CD14-positive monocyte (primary cell): ENCODE measurements around the gene POLA1. TPM values are rescaled to one million over a fixed set of nuclear protein-coding genes. Genes with fewer than 3 reads are reported as not detected.
A peak's percentile ranks its signal among the peaks of the same experiment; 100 is the strongest.

ENCODE experiments used
- DNase-seq, 3 donors: peaks; one replicate each; pipeline ENCODE4 v3.0.0-alpha.2; 2011 to 2022
- H2AFZ ChIP-seq: 2 replicates; pipeline ENCODE4 v1.6.0; 2012; ENCODE audit warnings: mild to moderate bottlenecking, low read depth, low read length, inconsistent platforms; ENCODE audit not compliant: insufficient read depth, poor library complexity, severe bottlenecking
- H3K27ac ChIP-seq, 2 donors: 1 replicate in 1 of 2; 2 replicates in 1 of 2; pipeline ENCODE4 v1.5.1; 2012 to 2013; ENCODE audit warnings: low read length in 2 of 2, control low read depth in 1 of 2, inconsistent platforms in 1 of 2, low read depth in 1 of 2, mild to moderate bottlenecking in 1 of 2
- H3K27me3 ChIP-seq, 2 donors: one replicate each; pipeline versions ENCODE4 v1.6.0 to v1.6.1; 2011 to 2013; ENCODE audit warnings: low read length in 2 of 2; ENCODE audit not compliant: control insufficient read depth in 2 of 2, insufficient read depth in 2 of 2
- H3K36me3 ChIP-seq, 2 donors: replicated peaks in 1 of 2; 1 replicate in 1 of 2; 2 replicates in 1 of 2; pipeline versions ENCODE4 v1.5.1 to v1.6.1; 2012 to 2013; ENCODE audit warnings: low read length in 2 of 2, control low read depth in 1 of 2, inconsistent platforms in 1 of 2, mild to moderate bottlenecking in 1 of 2; ENCODE audit not compliant: insufficient read depth in 2 of 2, control insufficient read depth in 1 of 2
- H3K4me1 ChIP-seq, 2 donors: 1 replicate in 1 of 2; 2 replicates in 1 of 2; pipeline versions ENCODE4 v1.5.1 to v1.6.1; 2012 to 2013; ENCODE audit warnings: low read length in 2 of 2, control low read depth in 1 of 2, inconsistent platforms in 1 of 2, mild to moderate bottlenecking in 1 of 2, moderate library complexity in 1 of 2; ENCODE audit not compliant: insufficient read depth in 2 of 2, control insufficient read depth in 1 of 2
- H3K4me2 ChIP-seq: replicated peaks from 2 replicates; pipeline ENCODE3; 2012; ENCODE audit warnings: low read length, moderate library complexity, mild to moderate bottlenecking; ENCODE audit not compliant: poor library complexity, severe bottlenecking; ENCODE audit errors: extremely low read depth
- H3K4me3 ChIP-seq, 3 experiments: fragments of 200-600 bp in 1 of 3; sonication (generic) in 1 of 3; replicated peaks in 1 of 3; 1 replicate in 2 of 3; 2 replicates in 1 of 3; pipeline ENCODE4 v1.5.1; 2011 to 2013; ENCODE audit warnings: low read length in 3 of 3, mild to moderate bottlenecking in 3 of 3, control low read depth in 2 of 3, low read depth in 2 of 3, inconsistent platforms in 1 of 3, moderate library complexity in 1 of 3
- H3K79me2 ChIP-seq: 2 replicates; pipeline ENCODE4 v1.6.0; 2012; ENCODE audit warnings: mild to moderate bottlenecking, control low read depth, inconsistent platforms, low read length, moderate library complexity; ENCODE audit not compliant: insufficient read depth
- H3K9ac ChIP-seq: 2 replicates; pipeline ENCODE4 v1.6.0; 2017; ENCODE audit warnings: low read length, mild to moderate bottlenecking; ENCODE audit not compliant: insufficient read depth, poor library complexity, severe bottlenecking
- H3K9me3 ChIP-seq, 2 donors: replicated peaks in 1 of 2; 1 replicate in 1 of 2; 2 replicates in 1 of 2; pipeline versions ENCODE4 v1.5.1 to v1.6.1; 2012 to 2013; ENCODE audit warnings: low read length in 2 of 2, control low read depth in 1 of 2; ENCODE audit not compliant: control insufficient read depth in 1 of 2, insufficient read depth in 1 of 2
- H4K20me1 ChIP-seq: 2 replicates; pipeline ENCODE4 v1.6.0; 2012; ENCODE audit warnings: mild to moderate bottlenecking, low read length, control low read depth, moderate library complexity; ENCODE audit not compliant: insufficient read depth
- H3K27ac Mint-ChIP-seq, 7 donors: one replicate each; pipeline ENCODE4 v1.8.0; 2020; ENCODE audit warnings: mild to moderate bottlenecking in 7 of 7, mixed read lengths in 7 of 7, moderate library complexity in 6 of 7, inconsistent platforms in 2 of 7
- H3K27me3 Mint-ChIP-seq, 3 donors: one replicate each; pipeline ENCODE4 v1.8.0; 2021 to 2022; ENCODE audit warnings: low read depth in 3 of 3, mild to moderate bottlenecking in 3 of 3, mixed read lengths in 3 of 3, moderate library complexity in 3 of 3, inconsistent platforms in 1 of 3
- H3K36me3 Mint-ChIP-seq, 2 donors: one replicate each; pipeline ENCODE4 v1.8.0; 2020; ENCODE audit warnings: mixed read lengths in 2 of 2, inconsistent platforms in 1 of 2, mild to moderate bottlenecking in 1 of 2
- H3K4me1 Mint-ChIP-seq: one replicate; pipeline ENCODE4 v1.8.0; 2020; ENCODE audit warnings: mild to moderate bottlenecking, mixed read lengths
- H3K4me3 Mint-ChIP-seq, 2 donors: one replicate each; pipeline ENCODE4 v1.8.0; 2020; ENCODE audit warnings: mild to moderate bottlenecking in 2 of 2, mixed read lengths in 2 of 2, moderate library complexity in 1 of 2
- H3K9me3 Mint-ChIP-seq, 7 donors: one replicate each; pipeline ENCODE4 v1.8.0; 2020 to 2022; ENCODE audit warnings: mixed read lengths in 7 of 7, mild to moderate bottlenecking in 6 of 7, moderate library complexity in 6 of 7, inconsistent platforms in 2 of 7
- WGBS: methylation state at CpG from one replicate; pipeline ENCODE4 v1.1.5; 2013; ENCODE audit warnings: missing lambda C conversion rate; ENCODE audit not compliant: insufficient coverage; 5-methylcytosine and 5-hydroxymethylcytosine counted together
- intact Hi-C, 2 donors: fragments of 100-400 bp; cut with micrococcal nuclease; formaldehyde crosslinking; loops; one replicate each; pipeline versions ENCODE4 v1.15.0 to v1.15.1; 2023
- polyA plus RNA-seq, 3 donors: library from polyadenylated mRNA; depleted of rRNA in 1 of 3; unstranded in 2 of 3; stranded (reverse) in 1 of 3; fragments of 300-500 nt in 2 of 3; fragments of >200 nt in 1 of 3; fragmentation: Illumina TruSeq in 2 of 3; gene quantifications; 1 replicate in 2 of 3; 2 replicates in 1 of 3; pipeline ENCODE4 v1.2.3, GENCODE V29; 2012 to 2021
- TF ChIP-seq, protein P1 (sequence below): fragments of 200-600 bp; IDR thresholded peaks from one replicate; pipeline ENCODE4 v1.8.0; 2022; ENCODE audit warnings: antibody characterized with exemption, mild to moderate bottlenecking

POLA1 gene
- polyA plus RNA-seq, 3 donors: 1.2 to 1.4 (median 1.3) TPM

DNA sequence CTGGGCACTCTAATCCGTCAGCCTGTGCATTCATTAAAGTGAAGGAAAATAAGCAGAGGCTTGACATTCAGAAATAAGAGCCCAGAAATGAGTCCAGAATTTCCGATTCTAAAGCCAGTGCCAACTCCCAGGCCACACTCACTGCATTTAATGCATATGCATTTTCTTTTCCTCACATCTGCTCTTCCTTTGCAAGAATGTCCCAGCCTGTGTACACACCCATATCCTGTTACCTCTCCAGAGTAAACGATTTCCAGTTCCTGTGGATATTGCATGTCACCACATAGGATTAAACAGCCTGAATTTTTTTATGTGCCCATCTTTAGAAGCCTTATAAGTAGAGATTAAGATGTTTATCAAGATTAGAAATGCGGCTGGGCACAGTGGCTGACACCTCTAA, 294.6 kb downstream of the POLA1 start:
- Mint-ChIP-seq H3K9me3 (peaks cover 0 to 4% (median 0%) of the 10 kb centered on the region in 7 donors), H3K4me1 (no peaks in the 10 kb centered on the region), H3K36me3 (peaks cover 4 to 5% of the 10 kb centered on the region in 2 donors), H3K27me3 (peaks cover 0 to 3% (median 0%) of the 10 kb centered on the region in 3 donors), H3K4me3 (no peak overlapping the region), H3K27ac (no peak overlapping the region)
- no peaks in the 10 kb centered on the region for H3K4me1 ChIP-seq
- no peaks in the 10 kb centered on the region for H4K20me1 ChIP-seq
- H3K4me3 ChIP-seq: no peak overlapping the region
- DNase-seq: no peak
- H3K79me2 ChIP-seq: no peaks in the 10 kb centered on the region
- TF ChIP-seq, protein P1, sequence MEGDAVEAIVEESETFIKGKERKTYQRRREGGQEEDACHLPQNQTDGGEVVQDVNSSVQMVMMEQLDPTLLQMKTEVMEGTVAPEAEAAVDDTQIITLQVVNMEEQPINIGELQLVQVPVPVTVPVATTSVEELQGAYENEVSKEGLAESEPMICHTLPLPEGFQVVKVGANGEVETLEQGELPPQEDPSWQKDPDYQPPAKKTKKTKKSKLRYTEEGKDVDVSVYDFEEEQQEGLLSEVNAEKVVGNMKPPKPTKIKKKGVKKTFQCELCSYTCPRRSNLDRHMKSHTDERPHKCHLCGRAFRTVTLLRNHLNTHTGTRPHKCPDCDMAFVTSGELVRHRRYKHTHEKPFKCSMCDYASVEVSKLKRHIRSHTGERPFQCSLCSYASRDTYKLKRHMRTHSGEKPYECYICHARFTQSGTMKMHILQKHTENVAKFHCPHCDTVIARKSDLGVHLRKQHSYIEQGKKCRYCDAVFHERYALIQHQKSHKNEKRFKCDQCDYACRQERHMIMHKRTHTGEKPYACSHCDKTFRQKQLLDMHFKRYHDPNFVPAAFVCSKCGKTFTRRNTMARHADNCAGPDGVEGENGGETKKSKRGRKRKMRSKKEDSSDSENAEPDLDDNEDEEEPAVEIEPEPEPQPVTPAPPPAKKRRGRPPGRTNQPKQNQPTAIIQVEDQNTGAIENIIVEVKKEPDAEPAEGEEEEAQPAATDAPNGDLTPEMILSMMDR: no peak
- H3K4me2 ChIP-seq: no peak overlapping the region
- intact Hi-C loops: no loop called here
- WGBS: no CpG with 5 or more reads among the region's 4 CpGs
- no peak overlapping the region for H2AFZ ChIP-seq
- H3K36me3 ChIP-seq: no peaks in the 10 kb centered on the region
- no peak overlapping the region for H3K9ac ChIP-seq
- H3K9me3 ChIP-seq: no peaks in the 10 kb centered on the region
- H3K27me3 ChIP-seq: no peaks in the 10 kb centered on the region
- H3K27ac ChIP-seq: no peak overlapping the region

DNA sequence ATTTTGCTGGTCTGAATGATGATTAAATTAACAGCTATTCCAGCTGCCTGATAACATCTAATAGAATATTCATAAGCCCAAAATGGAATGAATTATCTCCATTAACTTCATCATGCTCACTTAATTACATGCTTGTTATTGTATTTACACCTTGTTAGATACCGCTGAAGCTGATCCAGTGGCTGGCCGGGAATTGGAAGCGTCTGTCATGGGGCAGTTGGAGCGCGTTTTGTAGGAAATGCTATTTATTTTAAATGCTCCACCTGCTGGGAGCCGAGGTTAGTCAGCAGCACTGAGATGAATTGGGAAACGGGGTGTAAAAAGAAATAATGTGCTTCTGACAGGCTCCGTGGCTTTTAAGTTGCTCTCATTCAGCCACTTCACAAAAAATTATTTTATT, 296.8 kb downstream of the POLA1 start:
- no peak overlapping the region for H3K27ac ChIP-seq
- no peak overlapping the region for H3K4me2 ChIP-seq
- peaks cover 0 to 13% (median 3%) of the 10 kb centered on the region in 3 donors for H3K27me3 Mint-ChIP-seq
- H3K79me2 ChIP-seq: no peaks in the 10 kb centered on the region
- peak overlapping the region in 1 of 7 donors; percentile 32 for H3K27ac Mint-ChIP-seq
- H3K9me3 ChIP-seq: no peaks in the 10 kb centered on the region
- no peaks in the 10 kb centered on the region for H3K4me1 ChIP-seq
- no peaks in the 10 kb centered on the region for H3K4me1 Mint-ChIP-seq
- no peak overlapping the region for H3K4me3 ChIP-seq
- H3K36me3 Mint-ChIP-seq: peaks cover 7 to 8% of the 10 kb centered on the region in 2 donors
- no peak for DNase-seq
- H2AFZ ChIP-seq: no peak overlapping the region
- H3K36me3 ChIP-seq: no peaks in the 10 kb centered on the region
- no peak overlapping the region for H3K4me3 Mint-ChIP-seq
- no peaks in the 10 kb centered on the region for H3K27me3 ChIP-seq
- WGBS: 96% methylated on average over 4 of the region's 8 CpGs
- intact Hi-C loops: no loop called here
- H3K9ac ChIP-seq: no peak overlapping the region
- TF ChIP-seq, protein P1: no peak
- peaks cover 0 to 3% (median 0%) of the 10 kb centered on the region in 7 donors for H3K9me3 Mint-ChIP-seq
- H4K20me1 ChIP-seq: no peaks in the 10 kb centered on the region
